Upper lobe of right lung (tissue), 1 donor: ENCODE results near the gene PRODH. TPM values are rescaled to one million over a fixed set of nuclear protein-coding genes. Genes with fewer than 3 reads are reported as not detected.
A peak's percentile ranks its signal among the peaks of the same experiment; 100 is the strongest.
"Not testable (repeated sequence)": the region's sequence is repeated elsewhere in the genome, so short reads cannot be mapped to it uniquely, and the experiment has no call there.

ENCODE experiments used
- ATAC-seq: fragments of 200-7000 bp; cut with Tn5 transposase; one replicate; pipeline ENCODE4 v1.9.1; 2020; ENCODE audit warnings: mild to moderate bottlenecking, moderate library complexity
- DNase-seq: peaks from one replicate; pipeline ENCODE4 v3.0.0-alpha.2; 2020
- H3K27ac ChIP-seq: fragments of 200-600 bp; one replicate; pipeline ENCODE4 v1.8.0; 2022
- H3K27me3 ChIP-seq: fragments of 200-600 bp; one replicate; pipeline ENCODE4 v1.8.0; 2022; ENCODE audit warnings: mild to moderate bottlenecking
- H3K36me3 ChIP-seq: fragments of 200-600 bp; one replicate; pipeline ENCODE4 v1.8.0; 2022
- H3K4me1 ChIP-seq: fragments of 200-600 bp; one replicate; pipeline ENCODE4 v1.8.0; 2022
- H3K4me3 ChIP-seq: fragments of 200-600 bp; one replicate; pipeline ENCODE4 v1.8.0; 2022; ENCODE audit warnings: mild to moderate bottlenecking
- H3K9me3 ChIP-seq: fragments of 200-600 bp; one replicate; pipeline ENCODE4 v1.8.0; 2022
- intact Hi-C: fragments of 100-400 bp; cut with DNase I; formaldehyde crosslinking; loops from one replicate; pipeline ENCODE4 v1.11.0; 2022
- total RNA-seq: library from RNA; stranded (reverse); fragmentation: NEBNext Ultra II Directional; extraction: Animal tissue kit (Norgen Biotek cat#: 25700); gene quantifications from one replicate; pipeline ENCODE4 v1.2.1, GENCODE V29; 2021
- TF ChIP-seq, protein P1 (sequence below): fragments of 200-600 bp; IDR thresholded peaks from one replicate; pipeline ENCODE4 v1.8.0; 2022; ENCODE audit warnings: antibody characterized with exemption
- donor health status: DM: no; HTN: yes; CAD: no; lungs with severe emphysema.

PRODH gene
- total RNA-seq, 1 donor from 2014 or later, result 60.9 TPM

DNA sequence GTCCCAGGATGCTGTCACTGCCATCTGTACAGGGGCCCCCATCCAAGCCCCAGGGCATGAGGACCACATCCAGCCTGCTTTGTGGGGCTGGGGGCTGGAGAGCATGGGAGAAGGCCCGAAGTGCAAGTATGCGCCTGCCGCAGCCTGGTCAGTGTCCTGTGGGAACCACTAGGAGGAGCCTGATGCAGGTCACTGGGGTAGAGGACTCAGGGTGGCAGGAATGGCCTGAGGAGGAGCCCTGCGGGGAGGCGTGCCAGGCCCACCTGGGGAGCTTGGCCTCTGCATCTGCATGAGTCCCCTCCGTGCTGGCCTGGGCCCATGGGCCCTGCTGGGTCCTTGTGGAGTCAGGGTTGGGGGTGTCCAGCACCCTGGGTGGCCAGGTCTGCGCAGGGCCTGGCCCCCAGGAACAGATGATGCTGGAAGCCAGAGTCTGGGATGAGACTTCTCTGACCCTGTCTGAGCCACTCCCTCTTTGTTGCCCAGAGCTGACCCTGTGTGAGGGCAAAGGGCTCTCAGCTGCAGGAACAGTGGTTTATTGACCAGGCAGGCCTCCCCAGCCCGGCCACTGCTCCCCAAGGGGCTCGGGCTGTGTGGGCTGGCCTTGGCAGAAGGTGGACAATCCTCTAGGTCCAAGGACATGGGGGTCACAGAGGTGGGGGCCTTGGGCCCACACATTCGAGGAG lies 23.7 kb downstream of the PRODH start:
- H3K4me3 ChIP-seq, H3K27ac ChIP-seq, H3K4me1 ChIP-seq, H3K27me3 ChIP-seq, H3K36me3 ChIP-seq, DNase-seq, intact Hi-C loops, H3K9me3 ChIP-seq: not testable (repeated sequence)
- peak; percentile 45 for ATAC-seq

DNA sequence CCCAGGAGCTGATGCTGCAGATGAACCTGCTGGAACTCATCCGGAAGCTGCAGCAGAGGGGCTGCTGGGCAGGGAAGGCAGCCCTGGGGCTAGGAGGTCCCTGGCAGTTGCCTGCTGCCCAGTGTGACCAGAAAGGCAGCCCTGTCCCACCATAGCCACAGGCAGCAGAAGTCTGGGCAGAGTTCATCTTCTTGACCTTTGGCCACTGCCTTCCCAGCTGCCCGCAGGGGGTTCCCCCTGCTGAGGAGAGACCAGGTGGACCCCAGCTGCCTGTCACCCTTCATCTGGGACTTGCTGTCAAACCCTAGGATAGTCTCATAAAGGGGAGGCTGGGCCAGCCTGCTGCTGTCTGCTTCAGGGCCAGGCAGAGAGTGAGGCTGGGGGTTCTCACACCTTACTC lies 24.6 kb downstream of the PRODH start:
- H3K4me1 ChIP-seq, H3K27me3 ChIP-seq, H3K27ac ChIP-seq, H3K36me3 ChIP-seq, ATAC-seq, DNase-seq, H3K4me3 ChIP-seq, intact Hi-C loops, H3K9me3 ChIP-seq: not testable (repeated sequence)

DNA sequence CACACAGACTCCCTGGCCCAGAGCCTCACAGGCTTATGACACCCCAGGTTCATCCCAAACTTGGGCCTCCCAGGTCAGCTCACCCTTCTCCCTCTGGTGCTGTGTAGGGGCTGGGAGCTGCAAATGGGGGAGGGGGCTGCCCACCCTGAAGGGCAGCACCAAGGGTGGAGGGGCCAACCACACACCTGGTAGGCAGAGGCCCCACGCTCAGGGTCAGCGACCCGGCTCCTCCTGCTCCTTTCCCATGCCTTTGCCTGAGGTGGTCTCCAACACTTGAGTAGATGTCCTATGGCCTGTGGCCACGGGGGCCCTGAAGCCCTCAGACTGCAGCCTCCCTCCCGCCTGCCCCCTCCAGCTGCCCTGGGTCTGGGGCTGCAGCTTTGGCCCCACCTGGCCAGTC lies 26.5 kb downstream of the PRODH start:
- no peak for ATAC-seq
- Histone ChIP-seq H3K4me1 (no peaks in the 10 kb centered on the region), H3K27ac (no peak overlapping the region), H3K4me3 (no peak overlapping the region), H3K9me3 (no peaks in the 10 kb centered on the region), H3K27me3 (no peaks in the 10 kb centered on the region), H3K36me3 (no peaks in the 10 kb centered on the region)
- intact Hi-C loops, result no loop called here
- TF ChIP-seq, protein P1, sequence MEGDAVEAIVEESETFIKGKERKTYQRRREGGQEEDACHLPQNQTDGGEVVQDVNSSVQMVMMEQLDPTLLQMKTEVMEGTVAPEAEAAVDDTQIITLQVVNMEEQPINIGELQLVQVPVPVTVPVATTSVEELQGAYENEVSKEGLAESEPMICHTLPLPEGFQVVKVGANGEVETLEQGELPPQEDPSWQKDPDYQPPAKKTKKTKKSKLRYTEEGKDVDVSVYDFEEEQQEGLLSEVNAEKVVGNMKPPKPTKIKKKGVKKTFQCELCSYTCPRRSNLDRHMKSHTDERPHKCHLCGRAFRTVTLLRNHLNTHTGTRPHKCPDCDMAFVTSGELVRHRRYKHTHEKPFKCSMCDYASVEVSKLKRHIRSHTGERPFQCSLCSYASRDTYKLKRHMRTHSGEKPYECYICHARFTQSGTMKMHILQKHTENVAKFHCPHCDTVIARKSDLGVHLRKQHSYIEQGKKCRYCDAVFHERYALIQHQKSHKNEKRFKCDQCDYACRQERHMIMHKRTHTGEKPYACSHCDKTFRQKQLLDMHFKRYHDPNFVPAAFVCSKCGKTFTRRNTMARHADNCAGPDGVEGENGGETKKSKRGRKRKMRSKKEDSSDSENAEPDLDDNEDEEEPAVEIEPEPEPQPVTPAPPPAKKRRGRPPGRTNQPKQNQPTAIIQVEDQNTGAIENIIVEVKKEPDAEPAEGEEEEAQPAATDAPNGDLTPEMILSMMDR, result no peak
- no peak for DNase-seq

DNA sequence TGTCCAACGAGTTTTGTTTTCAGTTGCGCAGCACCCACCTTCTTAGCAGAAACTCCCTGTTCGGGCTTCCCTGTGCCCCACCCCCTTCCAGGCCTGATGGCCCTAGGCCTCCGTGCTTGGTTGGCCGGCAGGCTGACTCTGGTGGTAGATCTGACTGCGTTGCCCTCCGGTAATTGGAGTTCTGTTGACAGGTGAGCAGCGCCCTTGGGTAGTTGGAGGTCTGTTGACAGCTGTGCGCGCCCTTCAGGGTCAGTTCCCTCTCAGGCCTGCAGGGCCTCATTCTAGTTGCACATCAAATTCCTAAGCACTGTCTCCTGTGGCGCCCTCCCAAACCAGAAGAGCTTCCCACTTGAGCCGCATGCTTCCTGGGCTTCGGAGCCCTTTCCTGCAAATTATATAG lies 29.2 kb downstream of the PRODH start:
- TF ChIP-seq, protein P1, result no peak
- DNase-seq, result no peak
- no peaks in the 10 kb centered on the region for H3K4me1 ChIP-seq
- H3K36me3 ChIP-seq, result no peaks in the 10 kb centered on the region
- H3K4me3 ChIP-seq, result no peak overlapping the region
- no peaks in the 10 kb centered on the region for H3K9me3 ChIP-seq
- ATAC-seq, result no peak
- intact Hi-C loops, result no loop called here
- H3K27ac ChIP-seq, result no peak overlapping the region
- no peaks in the 10 kb centered on the region for H3K27me3 ChIP-seq

DNA sequence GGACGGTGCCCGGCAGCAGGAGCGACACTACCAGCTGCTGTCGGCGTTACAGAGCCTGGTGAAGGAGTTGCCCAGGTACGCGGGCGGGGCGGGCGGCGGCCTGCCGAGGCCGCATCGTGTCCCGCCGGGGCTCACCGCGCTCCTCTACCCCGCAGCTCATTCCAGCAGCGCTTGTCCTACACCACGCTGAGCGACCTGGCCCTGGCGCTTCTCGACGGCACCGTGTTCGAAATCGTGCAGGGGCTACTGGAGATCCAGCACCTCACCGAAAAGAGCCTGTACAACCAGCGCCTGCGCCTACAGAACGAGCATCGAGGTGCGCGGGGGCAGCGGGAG lies 29.7 kb downstream of the PRODH start:
- H3K36me3 ChIP-seq, H3K27me3 ChIP-seq, H3K27ac ChIP-seq, DNase-seq, H3K4me1 ChIP-seq, H3K9me3 ChIP-seq, intact Hi-C loops, H3K4me3 ChIP-seq: not testable (repeated sequence)
- peak; percentile 57 for ATAC-seq

DNA sequence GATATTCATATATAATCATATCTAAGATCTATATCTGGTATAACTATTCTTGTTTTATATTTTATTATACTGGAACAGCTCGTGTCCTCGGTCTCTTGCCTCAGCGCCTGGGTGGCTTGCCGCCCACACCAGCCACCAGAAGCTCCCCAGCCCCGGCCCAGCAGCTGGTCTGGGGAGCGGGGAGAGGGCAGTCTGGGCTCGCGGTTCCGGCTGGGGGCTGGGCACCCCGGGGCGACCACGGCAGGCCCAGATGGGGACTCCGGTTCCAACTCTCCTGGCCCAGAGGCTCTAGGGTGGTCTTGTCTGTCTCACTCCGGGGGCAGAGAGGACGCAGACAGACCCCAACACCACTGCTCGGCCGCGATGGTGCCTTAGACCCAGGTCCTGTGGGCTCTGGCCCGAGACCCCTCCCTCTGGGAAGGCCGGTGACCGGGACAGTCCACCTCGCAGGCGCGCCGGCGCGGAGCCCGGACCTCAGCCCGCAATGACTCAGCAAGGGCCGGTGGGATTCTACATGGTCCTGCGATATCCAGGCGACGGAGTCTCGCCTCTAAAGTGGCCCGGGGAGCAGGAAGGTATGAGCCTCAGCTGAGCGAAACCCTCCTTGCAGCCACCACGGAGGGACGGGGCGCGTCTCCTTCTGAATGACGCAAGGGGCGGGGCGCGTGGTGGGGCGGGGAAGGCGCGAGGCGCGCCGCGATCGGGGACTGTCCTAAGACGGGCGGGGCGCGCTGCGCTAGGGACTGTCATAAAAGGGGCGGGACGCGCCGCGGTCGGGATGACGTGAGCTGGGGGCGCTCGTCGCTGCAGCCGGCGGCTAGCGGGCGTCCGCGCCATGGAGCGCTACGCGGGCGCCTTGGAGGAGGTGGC lies 30.3 kb downstream of the PRODH start, which contains the start of gene DGCR6:
TSS of gene DGCR6 (plus strand) at position 781 of the 870 bp plus-strand sequence. CDS start at position 836, 55 bp downstream.
- intact Hi-C loops, result no loop called here
- ATAC-seq (peak; percentile 97), DNase-seq (no peak)
- Histone ChIP-seq H3K9me3 (no peaks in the 10 kb centered on the region), H3K4me1 (no peaks in the 10 kb centered on the region), H3K27ac (no peak within 1 kb of the TSS), H3K36me3 (no peaks in the 10 kb centered on the region), H3K27me3 (no peaks in the 10 kb centered on the region), H3K4me3 (no peak within 1 kb of the TSS)
- TF ChIP-seq, protein P1, result no peak

DNA sequence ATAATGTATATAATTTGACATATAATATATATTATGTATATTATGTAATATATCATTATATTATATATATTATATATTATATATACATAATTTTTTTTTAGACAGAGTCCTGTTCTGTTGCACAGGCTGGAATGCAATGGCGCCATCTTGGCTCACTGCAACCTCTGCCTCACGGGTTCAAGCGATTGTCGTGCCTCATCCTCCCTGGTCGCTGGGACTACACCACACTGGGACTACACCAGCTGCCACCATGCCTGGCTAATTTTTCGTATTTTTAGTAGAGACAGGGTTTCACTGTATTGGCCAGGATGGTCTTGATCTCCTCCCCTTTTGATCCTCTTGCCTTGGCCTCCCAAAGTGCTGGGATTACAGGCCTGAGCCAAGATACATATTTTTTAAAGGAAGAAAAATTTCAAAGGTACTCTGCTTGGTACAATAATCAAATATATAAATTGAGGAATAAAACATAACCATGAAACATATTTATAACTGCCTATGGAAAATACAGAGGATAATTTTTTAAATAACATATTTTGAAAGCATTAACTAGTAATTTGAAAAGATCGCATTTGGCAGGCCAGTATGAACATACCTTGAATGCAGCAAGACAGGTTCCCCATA lies 39.9 kb downstream of the PRODH start:
- DNase-seq, H3K27me3 ChIP-seq, H3K4me3 ChIP-seq, H3K27ac ChIP-seq, H3K9me3 ChIP-seq, intact Hi-C loops, H3K36me3 ChIP-seq, H3K4me1 ChIP-seq, ATAC-seq: not testable (repeated sequence)

DNA sequence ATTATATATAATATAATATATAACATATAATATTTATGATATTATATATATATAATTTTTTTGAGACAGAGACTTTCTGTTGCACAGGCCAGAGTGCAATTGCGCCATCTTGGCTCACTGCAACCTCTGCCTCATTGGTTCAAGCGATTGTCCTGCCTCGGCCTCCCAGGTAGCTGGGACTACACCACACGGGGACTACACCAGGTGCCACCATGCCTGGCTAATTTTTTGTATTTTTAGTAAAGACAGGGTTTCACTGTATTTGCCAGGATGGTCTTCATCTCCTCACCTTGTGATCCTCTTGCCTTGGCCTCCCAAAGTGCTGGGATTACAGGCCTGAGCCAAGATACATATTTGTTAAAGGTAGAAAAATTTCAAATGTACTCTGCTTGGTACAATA lies 42.3 kb downstream of the PRODH start:
- H3K9me3 ChIP-seq, H3K4me1 ChIP-seq, H3K36me3 ChIP-seq, H3K4me3 ChIP-seq, ATAC-seq, DNase-seq, H3K27ac ChIP-seq, intact Hi-C loops, H3K27me3 ChIP-seq: not testable (repeated sequence)

DNA sequence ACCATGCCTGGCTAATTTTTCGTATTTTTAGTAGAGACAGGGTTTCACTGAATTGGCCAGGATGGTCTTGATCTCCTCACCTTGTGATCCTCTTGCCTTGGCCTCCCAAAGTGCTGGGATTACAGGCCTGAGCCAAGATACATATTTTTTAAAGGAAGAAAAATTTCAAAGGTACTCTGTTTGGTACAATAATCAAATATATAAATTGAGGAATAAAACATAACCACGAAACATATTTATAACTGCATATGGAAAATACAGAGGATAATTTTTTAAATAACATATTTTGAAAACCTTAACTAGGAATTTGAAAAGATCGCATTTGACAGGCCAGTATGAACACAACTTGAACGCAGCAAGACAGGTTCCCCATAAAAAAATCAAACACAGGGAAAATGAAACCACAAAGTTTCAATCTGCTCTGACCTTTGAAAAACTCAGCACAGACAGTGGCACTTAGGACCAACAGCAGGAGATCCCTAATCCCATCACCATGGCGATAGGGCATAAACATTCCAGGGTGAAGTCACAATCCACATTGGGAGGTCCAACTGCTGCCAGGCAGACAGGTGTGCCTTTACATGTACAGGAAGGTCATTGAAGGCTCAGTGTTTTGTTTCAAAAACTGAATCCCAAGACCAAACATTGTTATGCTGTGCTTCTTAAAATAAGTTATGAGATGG lies 45.4 kb downstream of the PRODH start:
- ATAC-seq, result peak; percentile 63
- H3K27ac ChIP-seq, H3K36me3 ChIP-seq, DNase-seq, H3K4me3 ChIP-seq, H3K27me3 ChIP-seq, intact Hi-C loops, H3K4me1 ChIP-seq, H3K9me3 ChIP-seq: not testable (repeated sequence)
